WTC11 (cell line): ENCODE measurements around the gene LDLRAD4. TPM values are rescaled to one million over a fixed set of nuclear protein-coding genes. Genes with fewer than 3 reads are reported as not detected.

ENCODE experiments used
- ATAC-seq: fragments of 200-7000 bp; cut with Tn5 transposase; 2 replicates; pipeline ENCODE4 v1.10.0; 2021; ENCODE audit warnings: mild to moderate bottlenecking, moderate library complexity
- CTCF ChIA-PET: fragments of 300-600 bp; sonication (Branson Sonifier 250); formaldehyde crosslinking; loops from one replicate; lab custom pipeline; 2021; ENCODE audit warnings: antibody characterized with exemption; lab: Charles Lee
- POLR2A ChIA-PET: fragments of 350-600 bp; sonication (Branson Sonifier 250); formaldehyde crosslinking; loops from one replicate; lab custom pipeline; 2021; ENCODE audit warnings: antibody characterized with exemption; lab: Charles Lee
- DNase-seq: peaks from one replicate; pipeline ENCODE4 v3.0.0; 2021; ENCODE audit warnings: low spot score
- H3K27ac Mint-ChIP-seq: 2 replicates; pipeline ENCODE4 v1.8.0; 2021; ENCODE audit warnings: mixed read lengths
- H3K27me3 Mint-ChIP-seq: 2 replicates; pipeline ENCODE4 v1.8.0; 2021; ENCODE audit warnings: low read depth, mild to moderate bottlenecking, moderate library complexity, mixed read lengths
- H3K36me3 Mint-ChIP-seq: 2 replicates; pipeline ENCODE4 v1.8.0; 2021; ENCODE audit warnings: mixed read lengths
- H3K4me1 Mint-ChIP-seq: 2 replicates; pipeline ENCODE4 v1.8.0; 2022; ENCODE audit warnings: mixed read lengths
- H3K4me3 Mint-ChIP-seq: 2 replicates; pipeline ENCODE4 v1.8.0; 2021; ENCODE audit warnings: mild to moderate bottlenecking, moderate library complexity, mixed read lengths
- H3K9me3 Mint-ChIP-seq: 2 replicates; pipeline ENCODE4 v1.8.0; 2021; ENCODE audit warnings: mixed read lengths
- E2F1 ChIP-seq: sonication (generic); formaldehyde crosslinking; IDR thresholded peaks from 2 replicates; pipeline ENCODE4 v1.8.0; 2022; ENCODE audit warnings: mild to moderate bottlenecking, missing genetic modification reagents
- ERG ChIP-seq: fragments of 250-450 bp; sonication (Bioruptor Pico); IDR thresholded peaks from 2 replicates; pipeline ENCODE4 v1.8.0; 2021; ENCODE audit warnings: mild to moderate bottlenecking
- MYBL2 ChIP-seq: sonication (generic); formaldehyde crosslinking; IDR thresholded peaks from 2 replicates; pipeline ENCODE4 v1.8.1; 2023; ENCODE audit warnings: mild to moderate bottlenecking, moderate library complexity, missing genetic modification reagents
- NFATC4 ChIP-seq: fragments of 250-450 bp; sonication (Bioruptor Pico); IDR thresholded peaks from 2 replicates; pipeline ENCODE4 v1.9.0; 2021; ENCODE audit warnings: mild to moderate bottlenecking
- NR1H2 ChIP-seq: sonication (generic); formaldehyde crosslinking; IDR thresholded peaks from 2 replicates; pipeline ENCODE4 v1.9.0; 2021; ENCODE audit warnings: mild to moderate bottlenecking, moderate library complexity, missing genetic modification reagents
- NR3C1 ChIP-seq: sonication (generic); formaldehyde crosslinking; conservative IDR thresholded peaks from 2 replicates; pipeline ENCODE4 v1.8.1; 2023; ENCODE audit warnings: low read depth, mild to moderate bottlenecking, missing genetic modification reagents
- PRRX2 ChIP-seq: fragments of 250-450 bp; sonication (Bioruptor Pico); IDR thresholded peaks from 2 replicates; pipeline ENCODE4 v1.8.0; 2021; ENCODE audit warnings: mild to moderate bottlenecking
- ZNF219 ChIP-seq: sonication (generic); formaldehyde crosslinking; IDR thresholded peaks from 2 replicates; pipeline ENCODE4 v1.8.0; 2023; ENCODE audit warnings: missing genetic modification reagents, mild to moderate bottlenecking, borderline replicate concordance
- ZNF281 ChIP-seq: sonication (generic); formaldehyde crosslinking; IDR thresholded peaks from 2 replicates; pipeline ENCODE4 v1.8.0; 2023; ENCODE audit warnings: mild to moderate bottlenecking, missing genetic modification reagents
- ZNF317 ChIP-seq: sonication (generic); formaldehyde crosslinking; IDR thresholded peaks from 2 replicates; pipeline ENCODE4 v1.8.1; 2023; ENCODE audit warnings: low read depth, mild to moderate bottlenecking, moderate library complexity, missing genetic modification reagents, borderline replicate concordance
- ZNF416 ChIP-seq: fragments of 250-450 bp; sonication (Bioruptor Pico); IDR thresholded peaks from 2 replicates; pipeline ENCODE4 v1.9.0; 2021; ENCODE audit warnings: mild to moderate bottlenecking, inconsistent platforms
- ZNF425 ChIP-seq: fragments of 250-450 bp; sonication (Bioruptor Pico); conservative IDR thresholded peaks from 2 replicates; pipeline ENCODE4 v1.9.0; 2021; ENCODE audit warnings: mild to moderate bottlenecking
- ZNF512 ChIP-seq: sonication (generic); formaldehyde crosslinking; IDR thresholded peaks from 2 replicates; pipeline ENCODE4 v1.8.1; 2022; ENCODE audit warnings: missing genetic modification reagents, borderline replicate concordance
- ZNF532 ChIP-seq: fragments of 250-450 bp; sonication (Bioruptor Pico); IDR thresholded peaks from 2 replicates; pipeline ENCODE4 v1.9.0; 2021; ENCODE audit warnings: mild to moderate bottlenecking, borderline replicate concordance
- total RNA-seq: library from RNA; stranded (reverse); gene quantifications from 3 replicates; pipeline ENCODE4 v1.2.3, GENCODE V29; 2021

LDLRAD4 gene
- total RNA-seq, 1 experiment from 2014 or later, result 6.2 TPM

GRCh38 chr18:13406049-13406615, 187.6 kb downstream of the LDLRAD4 start (continued):
- TF ChIP-seq ZNF281 (CRISPR knock-in tag) (no peak), NFATC4 (CRISPR knock-in tag) (no peak), E2F1 (no peak), ERG (CRISPR knock-in tag) (no peak), ZNF416 (CRISPR knock-in tag) (no peak)

GRCh38 chr18:13406736-13407135, 188.2 kb downstream of the LDLRAD4 start:
- H3K9me3 Mint-ChIP-seq, result peaks cover 3% of the 10 kb centered on the region

GRCh38 chr18:13407484-13407883, 188.9 kb downstream of the LDLRAD4 start:
- Mint-ChIP-seq H3K36me3 (peaks cover 4% of the 10 kb centered on the region), H3K27ac (no peak overlapping the region), H3K4me3 (no peak overlapping the region), H3K4me1 (0 out of 2 replicates have a peak, but pooled peaks cover 3% of the 10 kb centered on the region), H3K27me3 (no peaks in the 10 kb centered on the region; the same call in 1 of the 2 replicates), H3K9me3 (peaks cover 11% of the 10 kb centered on the region)
- ChIA-PET CTCF (no interaction called here), POLR2A (no interaction called here)
- DNase-seq (no peak), ATAC-seq (no peak)
- TF ChIP-seq PRRX2 (no peak), MYBL2 (no peak), NR3C1 (CRISPR knock-in tag) (no peak), ZNF512 (no peak), ZNF219 (no peak), ZNF425 (CRISPR knock-in tag) (no peak), ZNF532 (CRISPR knock-in tag) (no peak), ZNF317 (CRISPR knock-in tag) (no peak), ZNF281 (CRISPR knock-in tag) (no peak)

More at GRCh38 chr18:13406736-13407135, 188.2 kb downstream of the LDLRAD4 start:
- no peak for ATAC-seq
- TF ChIP-seq NR3C1 (CRISPR knock-in tag), result no peak
- TF ChIP-seq NR1H2 (CRISPR knock-in tag), result no peak
- no peaks in the 10 kb centered on the region for H3K36me3 Mint-ChIP-seq
- no peak overlapping the region for H3K27ac Mint-ChIP-seq
- no peaks in the 10 kb centered on the region; the same call in 1 of the 2 replicates for H3K27me3 Mint-ChIP-seq
- no peak for DNase-seq
- 0 out of 2 replicates have a peak, but pooled peaks cover 3% of the 10 kb centered on the region for H3K4me1 Mint-ChIP-seq
- POLR2A ChIA-PET, result no interaction called here
- CTCF ChIA-PET, result no interaction called here
- H3K4me3 Mint-ChIP-seq, result no peak overlapping the region
